Breast epithelium (tissue), 3 donors: ENCODE results near the gene HSPB2.

Experiments used
- CTCF ChIP-seq, 3 donors: fragments of 450-650 bp; IDR thresholded peaks; one replicate each; pipeline ENCODE4 v1.5.1; 2016 to 2017; ENCODE audit warnings: antibody characterized with exemption in 3 of 3, mild to moderate bottlenecking in 3 of 3, moderate library complexity in 3 of 3
- POLR2AphosphoS5 ChIP-seq, 3 donors: sonication (generic); formaldehyde crosslinking; IDR thresholded peaks; one replicate each; pipeline ENCODE4 v1.6.1; 2017; ENCODE audit warnings: antibody characterized with exemption in 3 of 3

- TF ChIP-seq CTCF (IDR thresholded peaks at IDR 0.05) = no peak
- no peak for TF ChIP-seq POLR2AphosphoS5 (IDR thresholded peaks at IDR 0.05)
These were observed 30.3 kb downstream of the HSPB2 start for GRCh38 chr11:111942829-111943228.
